ENCODE data around the gene SKIC3. TPM values are rescaled to one million over a fixed set of nuclear protein-coding genes. Genes with fewer than 3 reads are reported as not detected.

The SKIC3 gene
- total RNA-seq, result 39.0 and 46.8 TPM in 2 replicates

DNA sequence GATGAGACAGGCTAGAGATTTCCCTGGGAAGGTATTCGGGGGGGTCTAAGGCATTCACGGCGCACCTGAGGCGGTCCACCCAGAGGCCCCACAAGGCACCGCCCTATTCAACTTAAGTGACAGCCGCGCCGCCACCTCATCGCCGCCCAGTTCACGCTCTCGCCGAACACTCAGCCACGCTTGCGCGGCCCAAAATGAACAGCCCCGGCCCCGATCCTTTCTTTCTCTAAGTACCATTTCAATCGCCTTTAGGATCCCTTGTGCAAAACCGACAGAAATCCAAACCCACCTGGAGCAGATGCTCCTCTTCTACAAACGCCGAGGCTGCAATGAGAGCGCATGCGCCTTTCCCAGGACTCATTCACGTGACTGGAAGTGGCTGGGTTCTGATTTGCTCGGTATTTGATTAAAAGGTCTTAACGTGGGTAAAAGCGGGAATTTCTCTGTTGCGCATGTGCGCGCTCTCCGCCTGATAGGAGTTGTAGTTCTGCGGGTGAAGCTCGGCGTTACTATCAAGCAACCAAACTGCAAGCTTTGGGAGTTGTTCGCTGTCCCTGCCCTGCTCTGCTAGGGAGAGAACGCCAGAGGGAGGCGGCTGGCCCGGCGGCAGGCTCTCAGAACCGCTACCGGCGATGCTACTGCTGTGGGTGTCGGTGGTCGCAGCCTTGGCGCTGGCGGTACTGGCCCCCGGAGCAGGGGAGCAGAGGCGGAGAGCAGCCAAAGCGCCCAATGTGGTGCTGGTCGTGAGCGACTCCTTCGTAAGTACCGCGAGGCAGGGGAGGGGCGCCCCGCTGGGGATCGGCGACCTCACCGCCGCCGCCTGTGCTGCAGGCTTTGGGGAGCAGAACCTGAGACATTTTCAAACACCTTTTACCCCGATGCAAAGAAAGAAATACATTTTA is at the start of gene SKIC3, which contains the start of gene ARSK:
SKIC3 (minus strand) TSS at position 331 of the 902 bp plus-strand sequence. CDS start 7,827 bp downstream, outside the sequence.
ARSK (plus strand) TSS at position 455 of the 902 bp plus-strand sequence; CDS start at position 633, 178 bp downstream.

Other genes with a start within 250 kb of the SKIC3 start
- gene FAM81B, start 163.6 kb downstream of the SKIC3 start, total RNA-seq, result not detected in 2 replicates
- 4.7 and 6.2 TPM in 2 replicates for gene ARSK, start 124 bp upstream of the SKIC3 start, total RNA-seq
- 0.47 TPM in 1 of 2 replicates, not detected in the other for gene GPR150, start 65.1 kb upstream of the SKIC3 start, total RNA-seq
- 1.7 and 2.4 TPM in 2 replicates for gene RFESD, start 91.8 kb upstream of the SKIC3 start, total RNA-seq
- not detected in 2 replicates for gene SPATA9, start 128.0 kb upstream of the SKIC3 start, total RNA-seq
- gene RHOBTB3, start 176.4 kb upstream of the SKIC3 start, total RNA-seq, result 0.39 and 2.2 TPM in 2 replicates

Measured in hair follicular keratinocyte (primary cell).